Adrenal gland (tissue), 12 donors: Measurements from ENCODE around the gene DACT2. TPM values are rescaled to one million over a fixed set of nuclear protein-coding genes. Genes with fewer than 3 reads are reported as not detected.

ENCODE experiments used
- DNase-seq, 7 donors: peaks; one replicate each; pipeline ENCODE4 v3.0.0-alpha.2; 2019 to 2020
- H3K27ac ChIP-seq, 5 donors: fragments of 200-600 bp; sonication (generic) in 4 of 5; 1 replicate in 3 of 5; 2 replicates in 2 of 5; pipeline versions ENCODE4 v1.5.1 to v1.8.0; 2016 to 2020; ENCODE audit warnings: mild to moderate bottlenecking in 1 of 5
- H3K27me3 ChIP-seq: fragments of 200-600 bp; 2 replicates; pipeline ENCODE4 v1.8.0; 2021
- H3K36me3 ChIP-seq, 2 donors: fragments of 200-600 bp; replicated peaks in 1 of 2; 1 replicate in 1 of 2; 2 replicates in 1 of 2; pipeline versions ENCODE4 v1.5.1 to v1.8.0; 2018 to 2022
- H3K4me1 ChIP-seq, 2 donors: fragments of 200-600 bp; replicated peaks in 1 of 2; 1 replicate in 1 of 2; 2 replicates in 1 of 2; pipeline versions ENCODE4 v1.5.1 to v1.8.0; 2018 to 2021
- H3K4me3 ChIP-seq, 4 donors: fragments of 200-600 bp; sonication (generic) in 3 of 4; one replicate each; pipeline ENCODE4 v1.5.1; 2016 to 2018
- H3K9me3 ChIP-seq, 3 donors: fragments of 200-600 bp; sonication (generic) in 1 of 3; replicated peaks in 1 of 3; 1 replicate in 2 of 3; 2 replicates in 1 of 3; pipeline versions ENCODE4 v1.5.1 to v1.8.0; 2016 to 2021
- CTCF ChIP-seq, 6 experiments: fragments of 450-650 bp in 4 of 6; fragments of 200-600 bp in 2 of 6; sonication (generic) in 1 of 6; IDR thresholded peaks; 1 replicate in 5 of 6; 2 replicates in 1 of 6; pipeline versions ENCODE4 v1.5.1 to v1.8.0; 2016 to 2021; ENCODE audit warnings: antibody characterized with exemption in 6 of 6, mild to moderate bottlenecking in 2 of 6, moderate library complexity in 1 of 6
- POLR2A ChIP-seq, 2 donors: fragments of 450-650 bp; IDR thresholded peaks; one replicate each; pipeline ENCODE4 v1.6.1; 2017; ENCODE audit warnings: antibody characterized with exemption in 2 of 2, mild to moderate bottlenecking in 2 of 2, moderate library complexity in 1 of 2
- WGBS, 4 donors: extraction: QIAGEN DNeasy Blood & Tissue Kit in 2 of 4; methylation state at CpG; one replicate each; pipeline versions ENCODE4 v1.1.5 to v1.1.7; 2013 to 2017; 5-methylcytosine and 5-hydroxymethylcytosine counted together
- intact Hi-C, 2 donors: fragments of 100-400 bp; cut with DNase I; formaldehyde crosslinking; loops; one replicate each; pipeline versions ENCODE4 v1.14.1 to v1.15.0; 2022 to 2023
- polyA plus RNA-seq, 3 donors: library from polyadenylated mRNA; stranded (reverse); fragments of 200-250 nt in 2 of 3; fragments of 350-450 nt in 1 of 3; fragmentation: Illumina TruSeq in 1 of 3; extraction: RNeasy Lipid Tissue Mini Kit (QIAGEN cat#74804) in 1 of 3; gene quantifications; one replicate each; pipeline ENCODE4 v1.2.3, GENCODE V29; 2013 to 2014
- total RNA-seq, 9 donors: library from RNA; depleted of rRNA in 4 of 9; stranded (reverse); fragments of >200 nt in 4 of 9; fragments of 120-200 nt in 1 of 9; fragmentation: NEBNext Ultra II Directional in 1 of 9; extraction: Animal tissue kit (Norgen Biotek cat#: 25700) in 1 of 9; gene quantifications; one replicate each; pipeline versions ENCODE4 v1.1.0 to v1.2.4, GENCODE V29; 2013 to 2023
- donor health status: healthy with polysubstance abuse.
- donor health status: Bipolar disorder and iron deficiency.
- donor health status: DM: yes; HTN: yes; CAD: no.
- donor health status: DM: no; HTN: no; CAD: no.
- donor health status: DM: no; HTN: no; CAD: no.
- donor health status: DM: yes; HTN: yes; CAD: no.

DACT2 gene
- total and polyA plus RNA-seq, 12 donors = 0.05 to 11.2 (median 2.8) TPM

- 65 to 72% (median 69%) methylated on average over 8 of the region's 8 CpGs for WGBS, 4 donors
- Histone ChIP-seq H3K9me3 (no peaks in the 10 kb centered on the region), H3K4me1 (no peaks in the 10 kb centered on the region), H3K27ac (no peak overlapping the region), H3K4me3 (no peak overlapping the region), H3K27me3 (no peaks in the 10 kb centered on the region), H3K36me3 (no peaks in the 10 kb centered on the region)
- DNase-seq = no peak
- intact Hi-C loops = no loop called here
- TF ChIP-seq POLR2A (IDR thresholded peaks at IDR 0.05) (no peak), CTCF (IDR thresholded peaks at IDR 0.05) (no peak)
Observed at GRCh38 chr6:168341280-168341900, 21.8 kb upstream of the DACT2 start.

- Histone ChIP-seq H3K27ac (no peak overlapping the region), H3K36me3 (no peaks in the 10 kb centered on the region), H3K4me3 (no peak overlapping the region), H3K4me1 (no peaks in the 10 kb centered on the region), H3K27me3 (no peaks in the 10 kb centered on the region), H3K9me3 (no peaks in the 10 kb centered on the region)
- WGBS, 4 donors = 87 to 94% (median 91%) methylated on average over 6 to 10 of the region's 10 CpGs
- DNase-seq = no peak
- intact Hi-C loops = no loop called here
- TF ChIP-seq CTCF (IDR thresholded peaks at IDR 0.05) (no peak), POLR2A (IDR thresholded peaks at IDR 0.05) (no peak)
Observed at GRCh38 chr6:168340819-168341218, 21.2 kb upstream of the DACT2 start.

- H3K4me3 ChIP-seq = no peak overlapping the region
- no peaks in the 10 kb centered on the region for H3K4me1 ChIP-seq
- TF ChIP-seq CTCF (IDR thresholded peaks at IDR 0.05) (no peak), POLR2A (IDR thresholded peaks at IDR 0.05) (no peak)
- H3K27ac ChIP-seq = no peak overlapping the region
- H3K36me3 ChIP-seq = no peaks in the 10 kb centered on the region
- 70 to 88% (median 84%) methylated on average over 7 of the region's 7 CpGs for WGBS, 4 donors
- intact Hi-C loops = no loop called here
- DNase-seq = no peak
- H3K9me3 ChIP-seq = no peaks in the 10 kb centered on the region
- no peaks in the 10 kb centered on the region for H3K27me3 ChIP-seq
Observed at GRCh38 chr6:168338777-168339176, 19.2 kb upstream of the DACT2 start.

- peaks cover 8% of the 10 kb centered on the region for H3K27me3 ChIP-seq
- DNase-seq = no peak
- no peak overlapping the region for H3K27ac ChIP-seq
- H3K4me1 ChIP-seq = no peaks in the 10 kb centered on the region
- H3K4me3 ChIP-seq = no peak overlapping the region
- intact Hi-C loops = no loop called here
- 50 to 79% (median 56%) methylated on average over 4 of the region's 4 CpGs for WGBS, 4 donors
- TF ChIP-seq CTCF (IDR thresholded peaks at IDR 0.05) (no peak), POLR2A (IDR thresholded peaks at IDR 0.05) (no peak)
- H3K9me3 ChIP-seq = no peaks in the 10 kb centered on the region
- H3K36me3 ChIP-seq = no peaks in the 10 kb centered on the region
Observed at GRCh38 chr6:168336967-168337366, 17.4 kb upstream of the DACT2 start.
